Measurements from ENCODE around the gene ZNF576.
A peak's percentile ranks its signal among the peaks of the same experiment; 100 is the strongest.

ZNF576 gene

GRCh38 chr19:43636121-43636683, 39.8 kb downstream of the ZNF576 start:
- DNase-seq (ENCODE audit: low read depth): peak; percentile 15
- no peak overlapping the region for H3K4me3 ChIP-seq (ENCODE audit: low read depth, low read length)

GRCh38 chr19:43638214-43638994, 42.0 kb downstream of the ZNF576 start:
- no peak for DNase-seq (ENCODE audit: low read depth)

More at GRCh38 chr19:43636121-43636683, 39.8 kb downstream of the ZNF576 start:
- TF ChIP-seq CTCF (conservative IDR thresholded peaks at IDR 0.05; ENCODE audit: low read depth, low read length): no peak

GRCh38 chr19:43638995-43639518, 42.7 kb downstream of the ZNF576 start:
- DNase-seq (ENCODE audit: low read depth): no peak
- peak overlapping the region; percentile 8 for H3K4me3 ChIP-seq (ENCODE audit: low read depth, low read length)
- TF ChIP-seq CTCF (conservative IDR thresholded peaks at IDR 0.05; ENCODE audit: low read depth, low read length): no peak

More at GRCh38 chr19:43638214-43638994, 42.0 kb downstream of the ZNF576 start:
- no peak overlapping the region for H3K4me3 ChIP-seq (ENCODE audit: low read depth, low read length)
- TF ChIP-seq CTCF (conservative IDR thresholded peaks at IDR 0.05; ENCODE audit: low read depth, low read length): no peak

GRCh38 chr19:43639519-43640423, 43.4 kb downstream of the ZNF576 start, which contains the start of gene CADM4:
Gene CADM4, minus strand, starts transcription at chr19:43639850. Its CDS starts 60 bp downstream, at chr19:43639790.
- TF ChIP-seq CTCF (conservative IDR thresholded peaks at IDR 0.05; ENCODE audit: low read depth, low read length): no peak
- DNase-seq (ENCODE audit: low read depth): no peak
- H3K4me3 ChIP-seq (ENCODE audit: low read depth, low read length): peak within 1 kb of the TSS; percentile 60

GRCh38 chr19:43640424-43640757, 44.0 kb downstream of the ZNF576 start:
- DNase-seq (ENCODE audit: low read depth): no peak
- no peak for TF ChIP-seq CTCF (conservative IDR thresholded peaks at IDR 0.05; ENCODE audit: low read depth, low read length)
- peak overlapping the region; percentile 60 for H3K4me3 ChIP-seq (ENCODE audit: low read depth, low read length)

GRCh38 chr19:43641333-43641732, 44.9 kb downstream of the ZNF576 start:
- no peak overlapping the region for H3K4me3 ChIP-seq (ENCODE audit: low read depth, low read length)
- DNase-seq (ENCODE audit: low read depth): no peak
- no peak for TF ChIP-seq CTCF (conservative IDR thresholded peaks at IDR 0.05; ENCODE audit: low read depth, low read length)

Measured in choroid plexus epithelial cell (primary cell).